HepG2 (cell line): Measurements from ENCODE around the gene SLC38A9. TPM values are rescaled to one million over a fixed set of nuclear protein-coding genes. Genes with fewer than 3 reads are reported as not detected.

Experiments
- MZF1 ChIP-seq: sonication (generic); formaldehyde crosslinking; IDR thresholded peaks from 2 replicates; pipeline ENCODE4 v1.8.1; 2023; ENCODE audit warnings: mild to moderate bottlenecking, missing genetic modification reagents, borderline replicate concordance
- RARA ChIP-seq: IDR thresholded peaks from 2 replicates; pipeline ENCODE4 v1.6.1; 2016; ENCODE audit warnings: missing genetic modification reagents, missing compliant biosample characterization
- RXRB ChIP-seq: IDR thresholded peaks from 2 replicates; pipeline ENCODE4 v1.6.1; 2016; ENCODE audit warnings: borderline replicate concordance, missing genetic modification reagents, missing compliant biosample characterization
- XRCC5 ChIP-seq: fragments of 200-400 bp; formaldehyde crosslinking; optimal IDR thresholded peaks from 2 replicates; pipeline ENCODE3; 2017; ENCODE audit warnings: mild to moderate bottlenecking, low read length
- YY1 ChIP-seq: IDR thresholded peaks from 2 replicates; pipeline ENCODE4 v1.6.1; 2011; ENCODE audit warnings: low read length, low read depth, moderate library complexity, mild to moderate bottlenecking; ENCODE audit not compliant: insufficient read depth, insufficient replicate concordance
- polyA plus RNA-seq, 8 experiments: library from polyadenylated mRNA; depleted of rRNA in 3 of 8; stranded (reverse) in 7 of 8; unstranded in 1 of 8; fragments of >200 nt; fragmentation: Illumina TruSeq in 4 of 8; extraction: Trizol in 4 of 8; gene quantifications; 2 replicates each; pipeline versions ENCODE4 v1.2.1 to v1.2.3, GENCODE V29; 2011 to 2016; ENCODE audit warnings: low read depth in 4 of 8, missing spikeins in 1 of 8, mixed read lengths in 1 of 8; ENCODE audit not compliant: insufficient read depth in 1 of 8
- total RNA-seq, 5 experiments: library from RNA; depleted of rRNA; stranded (reverse); fragments of >200 nt; fragmentation: Illumina TruSeq; extraction: Trizol; gene quantifications; 2 replicates each; pipeline ENCODE4 v1.2.3, GENCODE V29; 2016; ENCODE audit warnings: low read depth in 1 of 5
- TF ChIP-seq, protein P1 (sequence below): IDR thresholded peaks from 2 replicates; pipeline ENCODE4 v1.6.1; 2016
- TF ChIP-seq, protein P2 (sequence below): IDR thresholded peaks from 2 replicates; pipeline ENCODE4 v1.4.0; 2020; ENCODE audit warnings: mild to moderate bottlenecking, missing genetic modification reagents
- TF ChIP-seq, protein P3 (sequence below): IDR thresholded peaks from 2 replicates; pipeline ENCODE4 v1.6.1; 2018; ENCODE audit warnings: missing genetic modification reagents, mild to moderate bottlenecking, missing compliant biosample characterization
- TF ChIP-seq, protein P4 (sequence below): conservative IDR thresholded peaks from 2 replicates; pipeline ENCODE4 v1.6.1; 2018; ENCODE audit warnings: missing genetic modification reagents
- TF ChIP-seq, protein P5 (sequence below): IDR thresholded peaks from 2 replicates; pipeline ENCODE4 v1.6.1; 2016; ENCODE audit warnings: missing compliant biosample characterization, missing genetic modification reagents, borderline replicate concordance
- TF ChIP-seq, protein P6 (sequence below): sonication (generic); formaldehyde crosslinking; IDR thresholded peaks from 2 replicates; pipeline ENCODE4 v1.4.0; 2020; ENCODE audit warnings: missing genetic modification reagents, borderline replicate concordance
- TF ChIP-seq, protein P7 (sequence below): sonication (generic); formaldehyde crosslinking; IDR thresholded peaks from 2 replicates; pipeline ENCODE4 v1.4.0; 2020; ENCODE audit warnings: mild to moderate bottlenecking, missing genetic modification reagents
- TF ChIP-seq, protein P8 (sequence below): IDR thresholded peaks from 2 replicates; pipeline ENCODE4 v1.6.1; 2016; ENCODE audit warnings: missing compliant biosample characterization, missing genetic modification reagents, borderline replicate concordance

Gene SLC38A9
- total and polyA plus RNA-seq, 2 of the 13 experiments (the other 11 are each of a cell fraction or from before 2014, with no cell fraction given) = 19.3 to 36.0 TPM

DNA sequence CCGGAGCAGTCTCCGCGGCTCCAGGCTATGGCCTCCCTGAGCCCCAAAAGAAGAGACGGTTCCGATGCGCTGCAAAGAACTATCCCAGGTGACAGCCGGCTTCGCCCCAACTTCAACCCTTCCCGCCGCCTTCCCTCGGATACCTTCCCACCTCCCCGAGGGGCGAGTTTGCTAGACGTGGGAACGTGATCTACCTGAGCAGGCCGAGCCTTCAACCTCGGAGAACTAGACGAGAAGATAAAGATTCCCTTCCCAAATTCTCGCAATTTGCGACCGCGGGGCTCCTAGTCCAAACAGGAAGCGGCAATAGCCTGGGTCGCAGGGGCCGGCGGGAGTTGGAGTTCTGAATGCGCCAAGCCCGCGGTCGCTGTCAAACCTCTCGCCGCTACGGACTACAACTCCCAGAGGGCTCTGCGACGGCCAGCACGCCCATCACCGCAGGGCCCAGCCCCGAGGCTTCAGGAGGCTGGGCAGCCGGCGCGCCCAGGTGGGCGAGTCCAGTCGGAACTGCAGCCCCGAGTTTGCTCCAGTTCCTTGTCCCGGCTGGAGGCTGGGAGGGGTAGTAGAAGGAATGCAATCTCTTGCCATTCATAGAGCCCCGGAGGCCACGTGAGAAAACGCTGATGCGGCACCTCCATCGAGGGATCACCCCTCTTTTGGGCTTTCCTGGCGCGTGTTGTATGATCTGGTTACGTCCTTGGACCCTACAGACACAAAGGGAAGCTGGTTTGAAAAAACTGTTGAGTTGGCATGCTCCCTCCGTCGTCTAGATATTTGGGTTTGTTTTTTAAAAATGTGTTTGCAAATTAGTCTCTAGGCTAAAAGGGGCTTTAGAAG is at the start of gene SLC38A9 (continued):
- TF ChIP-seq, protein P1, sequence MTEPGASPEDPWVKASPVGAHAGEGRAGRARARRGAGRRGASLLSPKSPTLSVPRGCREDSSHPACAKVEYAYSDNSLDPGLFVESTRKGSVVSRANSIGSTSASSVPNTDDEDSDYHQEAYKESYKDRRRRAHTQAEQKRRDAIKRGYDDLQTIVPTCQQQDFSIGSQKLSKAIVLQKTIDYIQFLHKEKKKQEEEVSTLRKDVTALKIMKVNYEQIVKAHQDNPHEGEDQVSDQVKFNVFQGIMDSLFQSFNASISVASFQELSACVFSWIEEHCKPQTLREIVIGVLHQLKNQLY (CRISPR knock-in tag) = no peak
- TF ChIP-seq RARA (CRISPR knock-in tag) (no peak), XRCC5 (peak; percentile 49), MZF1 (peak; percentile 63; the same call in 1 of the 2 replicates), RXRB (CRISPR knock-in tag) (peak; percentile 35; the same call in 1 of the 2 replicates), YY1 (peak; percentile 72)
- TF ChIP-seq, protein P2, sequence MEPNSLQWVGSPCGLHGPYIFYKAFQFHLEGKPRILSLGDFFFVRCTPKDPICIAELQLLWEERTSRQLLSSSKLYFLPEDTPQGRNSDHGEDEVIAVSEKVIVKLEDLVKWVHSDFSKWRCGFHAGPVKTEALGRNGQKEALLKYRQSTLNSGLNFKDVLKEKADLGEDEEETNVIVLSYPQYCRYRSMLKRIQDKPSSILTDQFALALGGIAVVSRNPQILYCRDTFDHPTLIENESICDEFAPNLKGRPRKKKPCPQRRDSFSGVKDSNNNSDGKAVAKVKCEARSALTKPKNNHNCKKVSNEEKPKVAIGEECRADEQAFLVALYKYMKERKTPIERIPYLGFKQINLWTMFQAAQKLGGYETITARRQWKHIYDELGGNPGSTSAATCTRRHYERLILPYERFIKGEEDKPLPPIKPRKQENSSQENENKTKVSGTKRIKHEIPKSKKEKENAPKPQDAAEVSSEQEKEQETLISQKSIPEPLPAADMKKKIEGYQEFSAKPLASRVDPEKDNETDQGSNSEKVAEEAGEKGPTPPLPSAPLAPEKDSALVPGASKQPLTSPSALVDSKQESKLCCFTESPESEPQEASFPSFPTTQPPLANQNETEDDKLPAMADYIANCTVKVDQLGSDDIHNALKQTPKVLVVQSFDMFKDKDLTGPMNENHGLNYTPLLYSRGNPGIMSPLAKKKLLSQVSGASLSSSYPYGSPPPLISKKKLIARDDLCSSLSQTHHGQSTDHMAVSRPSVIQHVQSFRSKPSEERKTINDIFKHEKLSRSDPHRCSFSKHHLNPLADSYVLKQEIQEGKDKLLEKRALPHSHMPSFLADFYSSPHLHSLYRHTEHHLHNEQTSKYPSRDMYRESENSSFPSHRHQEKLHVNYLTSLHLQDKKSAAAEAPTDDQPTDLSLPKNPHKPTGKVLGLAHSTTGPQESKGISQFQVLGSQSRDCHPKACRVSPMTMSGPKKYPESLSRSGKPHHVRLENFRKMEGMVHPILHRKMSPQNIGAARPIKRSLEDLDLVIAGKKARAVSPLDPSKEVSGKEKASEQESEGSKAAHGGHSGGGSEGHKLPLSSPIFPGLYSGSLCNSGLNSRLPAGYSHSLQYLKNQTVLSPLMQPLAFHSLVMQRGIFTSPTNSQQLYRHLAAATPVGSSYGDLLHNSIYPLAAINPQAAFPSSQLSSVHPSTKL = peak; percentile 37; the same call in 1 of the 2 replicates
- TF ChIP-seq, protein P3, sequence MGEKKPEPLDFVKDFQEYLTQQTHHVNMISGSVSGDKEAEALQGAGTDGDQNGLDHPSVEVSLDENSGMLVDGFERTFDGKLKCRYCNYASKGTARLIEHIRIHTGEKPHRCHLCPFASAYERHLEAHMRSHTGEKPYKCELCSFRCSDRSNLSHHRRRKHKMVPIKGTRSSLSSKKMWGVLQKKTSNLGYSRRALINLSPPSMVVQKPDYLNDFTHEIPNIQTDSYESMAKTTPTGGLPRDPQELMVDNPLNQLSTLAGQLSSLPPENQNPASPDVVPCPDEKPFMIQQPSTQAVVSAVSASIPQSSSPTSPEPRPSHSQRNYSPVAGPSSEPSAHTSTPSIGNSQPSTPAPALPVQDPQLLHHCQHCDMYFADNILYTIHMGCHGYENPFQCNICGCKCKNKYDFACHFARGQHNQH (CRISPR knock-in tag) = no peak; the same call in 1 of the 2 replicates
- TF ChIP-seq, protein P4, sequence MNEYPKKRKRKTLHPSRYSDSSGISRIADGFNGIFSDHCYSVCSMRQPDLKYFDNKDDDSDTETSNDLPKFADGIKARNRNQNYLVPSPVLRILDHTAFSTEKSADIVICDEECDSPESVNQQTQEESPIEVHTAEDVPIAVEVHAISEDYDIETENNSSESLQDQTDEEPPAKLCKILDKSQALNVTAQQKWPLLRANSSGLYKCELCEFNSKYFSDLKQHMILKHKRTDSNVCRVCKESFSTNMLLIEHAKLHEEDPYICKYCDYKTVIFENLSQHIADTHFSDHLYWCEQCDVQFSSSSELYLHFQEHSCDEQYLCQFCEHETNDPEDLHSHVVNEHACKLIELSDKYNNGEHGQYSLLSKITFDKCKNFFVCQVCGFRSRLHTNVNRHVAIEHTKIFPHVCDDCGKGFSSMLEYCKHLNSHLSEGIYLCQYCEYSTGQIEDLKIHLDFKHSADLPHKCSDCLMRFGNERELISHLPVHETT (CRISPR knock-in tag) = 0 out of 2 replicates have a peak, but pooled peaks have one; percentile 31
- TF ChIP-seq, protein P5, sequence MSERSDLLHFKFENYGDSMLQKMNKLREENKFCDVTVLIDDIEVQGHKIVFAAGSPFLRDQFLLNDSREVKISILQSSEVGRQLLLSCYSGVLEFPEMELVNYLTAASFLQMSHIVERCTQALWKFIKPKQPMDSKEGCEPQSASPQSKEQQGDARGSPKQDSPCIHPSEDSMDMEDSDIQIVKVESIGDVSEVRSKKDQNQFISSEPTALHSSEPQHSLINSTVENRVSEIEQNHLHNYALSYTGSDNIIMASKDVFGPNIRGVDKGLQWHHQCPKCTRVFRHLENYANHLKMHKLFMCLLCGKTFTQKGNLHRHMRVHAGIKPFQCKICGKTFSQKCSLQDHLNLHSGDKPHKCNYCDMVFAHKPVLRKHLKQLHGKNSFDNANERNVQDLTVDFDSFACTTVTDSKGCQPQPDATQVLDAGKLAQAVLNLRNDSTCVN (CRISPR knock-in tag) = 0 out of 2 replicates have a peak, but pooled peaks have one; percentile 23
- TF ChIP-seq, protein P6, sequence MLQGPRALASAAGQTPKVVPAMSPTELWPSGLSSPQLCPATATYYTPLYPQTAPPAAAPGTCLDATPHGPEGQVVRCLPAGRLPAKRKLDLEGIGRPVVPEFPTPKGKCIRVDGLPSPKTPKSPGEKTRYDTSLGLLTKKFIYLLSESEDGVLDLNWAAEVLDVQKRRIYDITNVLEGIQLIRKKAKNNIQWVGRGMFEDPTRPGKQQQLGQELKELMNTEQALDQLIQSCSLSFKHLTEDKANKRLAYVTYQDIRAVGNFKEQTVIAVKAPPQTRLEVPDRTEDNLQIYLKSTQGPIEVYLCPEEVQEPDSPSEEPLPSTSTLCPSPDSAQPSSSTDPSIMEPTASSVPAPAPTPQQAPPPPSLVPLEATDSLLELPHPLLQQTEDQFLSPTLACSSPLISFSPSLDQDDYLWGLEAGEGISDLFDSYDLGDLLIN = 0 out of 2 replicates have a peak, but pooled peaks have one; percentile 62
- TF ChIP-seq, protein P7, sequence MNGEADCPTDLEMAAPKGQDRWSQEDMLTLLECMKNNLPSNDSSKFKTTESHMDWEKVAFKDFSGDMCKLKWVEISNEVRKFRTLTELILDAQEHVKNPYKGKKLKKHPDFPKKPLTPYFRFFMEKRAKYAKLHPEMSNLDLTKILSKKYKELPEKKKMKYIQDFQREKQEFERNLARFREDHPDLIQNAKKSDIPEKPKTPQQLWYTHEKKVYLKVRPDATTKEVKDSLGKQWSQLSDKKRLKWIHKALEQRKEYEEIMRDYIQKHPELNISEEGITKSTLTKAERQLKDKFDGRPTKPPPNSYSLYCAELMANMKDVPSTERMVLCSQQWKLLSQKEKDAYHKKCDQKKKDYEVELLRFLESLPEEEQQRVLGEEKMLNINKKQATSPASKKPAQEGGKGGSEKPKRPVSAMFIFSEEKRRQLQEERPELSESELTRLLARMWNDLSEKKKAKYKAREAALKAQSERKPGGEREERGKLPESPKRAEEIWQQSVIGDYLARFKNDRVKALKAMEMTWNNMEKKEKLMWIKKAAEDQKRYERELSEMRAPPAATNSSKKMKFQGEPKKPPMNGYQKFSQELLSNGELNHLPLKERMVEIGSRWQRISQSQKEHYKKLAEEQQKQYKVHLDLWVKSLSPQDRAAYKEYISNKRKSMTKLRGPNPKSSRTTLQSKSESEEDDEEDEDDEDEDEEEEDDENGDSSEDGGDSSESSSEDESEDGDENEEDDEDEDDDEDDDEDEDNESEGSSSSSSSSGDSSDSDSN (CRISPR knock-in tag) = peak; percentile 70
- TF ChIP-seq, protein P8, sequence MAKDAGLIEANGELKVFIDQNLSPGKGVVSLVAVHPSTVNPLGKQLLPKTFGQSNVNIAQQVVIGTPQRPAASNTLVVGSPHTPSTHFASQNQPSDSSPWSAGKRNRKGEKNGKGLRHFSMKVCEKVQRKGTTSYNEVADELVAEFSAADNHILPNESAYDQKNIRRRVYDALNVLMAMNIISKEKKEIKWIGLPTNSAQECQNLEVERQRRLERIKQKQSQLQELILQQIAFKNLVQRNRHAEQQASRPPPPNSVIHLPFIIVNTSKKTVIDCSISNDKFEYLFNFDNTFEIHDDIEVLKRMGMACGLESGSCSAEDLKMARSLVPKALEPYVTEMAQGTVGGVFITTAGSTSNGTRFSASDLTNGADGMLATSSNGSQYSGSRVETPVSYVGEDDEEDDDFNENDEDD = peak; percentile 53; the same call in 1 of the 2 replicates
